Right lobe of liver (tissue), 4 donors: ENCODE data around the gene NACC1.

Experiments used
- POLR2A ChIP-seq: fragments of 450-650 bp; IDR thresholded peaks from one replicate; pipeline ENCODE4 v1.6.1; 2017; ENCODE audit warnings: antibody characterized with exemption, mild to moderate bottlenecking
- TF ChIP-seq, protein P1 (sequence below), 4 donors: fragments of 200-600 bp in 3 of 4; fragments of 450-650 bp in 1 of 4; IDR thresholded peaks; one replicate each; pipeline versions ENCODE4 v1.5.1 to v1.8.0; 2016 to 2022; ENCODE audit warnings: antibody characterized with exemption in 4 of 4, mild to moderate bottlenecking in 2 of 4
- donor health status: DM: no; HTN: no; CAD: no.
- donor health status: DM: no; HTN: no; CAD: no.
- donor health status: DM: no; HTN: yes; CAD: no.

DNA sequence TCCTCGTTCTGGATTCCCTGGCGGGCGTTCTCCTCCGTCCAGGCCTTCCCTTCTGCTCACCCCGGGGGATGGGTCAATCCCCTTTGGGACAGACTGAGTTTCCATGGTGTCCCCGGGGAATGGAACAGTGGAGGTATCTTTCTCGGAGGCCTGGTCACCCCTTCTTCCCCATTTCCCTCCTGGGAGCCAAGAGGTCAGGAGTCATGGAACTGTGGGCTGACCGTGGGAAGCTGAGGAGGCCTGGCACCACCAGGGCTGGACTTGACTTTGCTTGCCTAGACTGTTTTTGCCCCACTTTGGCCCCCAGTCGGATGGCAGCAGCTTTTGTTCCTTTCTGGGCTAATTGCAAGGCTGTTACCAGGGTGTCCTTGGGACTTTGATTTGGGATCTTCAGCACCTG lies 2.0 kb downstream of the NACC1 start:
- TF ChIP-seq, protein P1, sequence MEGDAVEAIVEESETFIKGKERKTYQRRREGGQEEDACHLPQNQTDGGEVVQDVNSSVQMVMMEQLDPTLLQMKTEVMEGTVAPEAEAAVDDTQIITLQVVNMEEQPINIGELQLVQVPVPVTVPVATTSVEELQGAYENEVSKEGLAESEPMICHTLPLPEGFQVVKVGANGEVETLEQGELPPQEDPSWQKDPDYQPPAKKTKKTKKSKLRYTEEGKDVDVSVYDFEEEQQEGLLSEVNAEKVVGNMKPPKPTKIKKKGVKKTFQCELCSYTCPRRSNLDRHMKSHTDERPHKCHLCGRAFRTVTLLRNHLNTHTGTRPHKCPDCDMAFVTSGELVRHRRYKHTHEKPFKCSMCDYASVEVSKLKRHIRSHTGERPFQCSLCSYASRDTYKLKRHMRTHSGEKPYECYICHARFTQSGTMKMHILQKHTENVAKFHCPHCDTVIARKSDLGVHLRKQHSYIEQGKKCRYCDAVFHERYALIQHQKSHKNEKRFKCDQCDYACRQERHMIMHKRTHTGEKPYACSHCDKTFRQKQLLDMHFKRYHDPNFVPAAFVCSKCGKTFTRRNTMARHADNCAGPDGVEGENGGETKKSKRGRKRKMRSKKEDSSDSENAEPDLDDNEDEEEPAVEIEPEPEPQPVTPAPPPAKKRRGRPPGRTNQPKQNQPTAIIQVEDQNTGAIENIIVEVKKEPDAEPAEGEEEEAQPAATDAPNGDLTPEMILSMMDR (IDR thresholded peaks at IDR 0.05): no peak
- TF ChIP-seq POLR2A: no peak
